WERI-Rb-1 (cell line): Measurements from ENCODE around the gene RAD54L2.
A peak's percentile ranks its signal among the peaks of the same experiment; 100 is the strongest.

Source experiments
- DNase-seq: peaks from one replicate; pipeline ENCODE4 v3.0.0-alpha.2; 2020
- H3K27ac ChIP-seq: fragments of 250-450 bp; sonication (Bioruptor Pico); 2 replicates; pipeline ENCODE4 v1.5.1; 2020; ENCODE audit warnings: mild to moderate bottlenecking, moderate library complexity
- H3K27me3 ChIP-seq: fragments of 250-450 bp; sonication (Bioruptor Pico); 2 replicates; pipeline ENCODE4 v1.5.1; 2021; ENCODE audit warnings: mild to moderate bottlenecking, low read depth, moderate library complexity; ENCODE audit not compliant: insufficient read depth, severe bottlenecking
- H3K36me3 ChIP-seq: fragments of 250-450 bp; sonication (Bioruptor Pico); 2 replicates; pipeline ENCODE4 v1.5.1; 2020; ENCODE audit warnings: mild to moderate bottlenecking, moderate library complexity
- H3K4me3 ChIP-seq: 2 replicates; pipeline ENCODE4 v1.5.1; 2011; ENCODE audit warnings: low read depth, mild to moderate bottlenecking, control low read depth, low read length
- H3K9me3 ChIP-seq: fragments of 250-450 bp; sonication (Bioruptor Pico); 2 replicates; pipeline ENCODE4 v1.5.1; 2021; ENCODE audit warnings: mild to moderate bottlenecking, moderate library complexity; ENCODE audit not compliant: severe bottlenecking
- CTCF ChIP-seq: IDR thresholded peaks from 2 replicates; pipeline ENCODE4 v1.5.1; 2011; ENCODE audit warnings: low read depth, mild to moderate bottlenecking, control low read depth, inconsistent platforms, low read length

The RAD54L2 gene

DNA sequence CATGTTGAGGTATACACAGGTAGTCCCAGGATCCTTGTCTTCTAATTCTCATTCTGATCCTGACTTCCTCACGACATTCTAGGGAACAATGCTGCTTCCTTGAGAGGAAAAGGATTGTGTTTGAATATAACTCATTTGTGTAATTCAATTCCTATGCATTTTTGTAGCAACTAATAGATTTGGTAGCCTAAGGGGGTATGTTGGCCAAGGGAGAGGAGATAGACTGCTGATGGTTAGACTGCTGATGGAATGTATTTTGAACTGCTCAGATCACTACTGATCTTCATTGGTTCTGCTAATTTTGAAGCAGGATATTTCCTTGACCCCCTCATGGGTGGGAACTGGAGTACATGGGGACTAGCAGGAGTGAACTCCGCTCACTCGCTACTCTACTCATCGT lies 39.7 kb downstream of the RAD54L2 start:
- DNase-seq: no peak
- peaks cover under 1% of the 10 kb centered on the region for H3K36me3 ChIP-seq

DNA sequence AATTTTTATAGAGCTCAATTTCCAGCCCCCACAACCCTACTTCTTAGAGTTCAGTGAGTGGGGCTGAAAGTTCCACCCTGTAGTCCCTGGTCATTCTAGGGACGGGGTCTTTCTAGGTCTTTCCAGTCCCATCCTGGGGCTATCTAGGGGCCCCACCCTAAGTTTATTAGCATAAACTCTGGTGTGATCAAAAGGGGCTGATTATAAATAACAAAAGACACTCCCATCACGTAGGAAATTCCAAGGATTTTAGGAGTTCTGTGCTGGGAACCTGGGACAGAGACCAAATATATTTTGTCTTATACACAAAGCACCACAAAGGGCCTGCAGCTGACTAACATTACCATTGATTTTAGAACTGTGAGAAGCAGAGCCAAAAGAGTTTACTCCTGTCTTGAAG lies 41.9 kb downstream of the RAD54L2 start:
- H3K27me3 ChIP-seq: no peaks in the 10 kb centered on the region
- no peak overlapping the region for H3K4me3 ChIP-seq
- no peak overlapping the region; the same call in 1 of the 2 replicates for H3K27ac ChIP-seq
- no peaks in the 10 kb centered on the region for H3K9me3 ChIP-seq
- TF ChIP-seq CTCF: no peak
- H3K36me3 ChIP-seq: no peaks in the 10 kb centered on the region
- DNase-seq: no peak

More for the DNA sequence above, 39.7 kb downstream of the RAD54L2 start:
- Histone ChIP-seq H3K27me3 (no peaks in the 10 kb centered on the region), H3K4me3 (no peak overlapping the region), H3K27ac (no peak overlapping the region), H3K9me3 (no peaks in the 10 kb centered on the region)
- TF ChIP-seq CTCF: no peak

DNA sequence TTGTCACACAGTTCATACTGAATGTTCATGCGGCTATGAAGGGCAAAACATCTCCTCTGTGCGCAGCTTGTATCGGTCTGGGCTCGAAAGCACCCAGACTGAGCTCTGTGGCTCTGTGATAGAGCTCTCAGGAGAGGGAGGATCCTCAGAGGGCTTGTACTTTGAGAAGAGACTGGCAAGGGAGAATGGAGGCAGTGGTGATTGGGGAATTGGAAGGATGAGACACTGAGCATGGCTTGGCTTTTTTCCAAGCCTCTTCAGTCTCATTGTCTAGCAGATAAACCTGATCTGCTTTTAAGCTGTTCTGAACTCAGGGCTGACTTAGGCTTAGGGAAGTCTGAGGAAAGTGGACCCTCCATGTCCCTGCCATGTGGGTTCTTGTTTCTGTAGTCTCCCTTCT lies 43.0 kb downstream of the RAD54L2 start:
- Histone ChIP-seq H3K27ac (peak overlapping the region; percentile 72), H3K9me3 (no peaks in the 10 kb centered on the region), H3K4me3 (no peak overlapping the region), H3K36me3 (no peaks in the 10 kb centered on the region), H3K27me3 (no peaks in the 10 kb centered on the region)
- TF ChIP-seq CTCF: no peak
- DNase-seq: peak; percentile 65

DNA sequence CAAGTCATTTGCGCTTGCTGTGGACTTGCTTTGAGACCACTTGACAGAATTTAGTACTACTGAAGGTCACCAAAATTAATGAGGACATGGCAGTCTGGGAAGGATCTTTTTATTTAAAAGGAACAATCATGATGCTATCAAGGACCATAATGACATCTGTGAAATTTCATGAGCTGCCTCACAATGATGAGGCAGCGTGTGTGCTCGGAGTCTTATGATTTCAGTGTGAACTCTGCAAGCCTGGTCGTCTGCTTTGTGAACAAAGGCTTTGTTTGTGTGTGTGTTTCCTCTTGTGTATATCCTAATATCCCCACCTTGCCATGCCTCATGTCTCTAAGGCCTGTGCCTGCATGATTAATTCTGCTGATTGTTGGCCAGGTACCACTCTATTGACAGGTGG lies 46.7 kb downstream of the RAD54L2 start:
- no peak for TF ChIP-seq CTCF
- Histone ChIP-seq H3K36me3 (peaks cover 2% of the 10 kb centered on the region; the same call in 1 of the 2 replicates), H3K27ac (no peak overlapping the region), H3K9me3 (no peaks in the 10 kb centered on the region), H3K4me3 (no peak overlapping the region), H3K27me3 (no peaks in the 10 kb centered on the region)
- no peak for DNase-seq

DNA sequence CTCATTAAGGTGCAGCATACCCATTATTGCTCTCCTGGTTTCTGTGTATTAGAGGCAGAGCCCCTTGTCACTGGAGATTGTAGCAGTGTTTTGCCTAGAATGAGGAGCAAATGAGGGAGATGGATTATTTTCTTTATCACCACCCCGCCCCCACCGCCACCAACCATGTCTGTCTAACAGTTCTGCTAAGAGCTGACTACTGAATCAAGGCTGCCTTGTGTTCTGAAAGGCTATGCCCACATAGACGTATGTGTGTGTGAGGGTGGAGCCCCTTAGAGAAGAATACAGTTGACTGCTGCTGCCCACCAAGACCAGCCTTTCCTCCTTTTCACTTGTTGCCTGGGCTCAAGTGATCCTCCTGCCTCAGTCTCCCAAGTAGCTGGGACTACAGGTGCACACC lies 47.4 kb downstream of the RAD54L2 start:
- Histone ChIP-seq H3K27me3 (no peaks in the 10 kb centered on the region), H3K27ac (no peak overlapping the region), H3K4me3 (no peak overlapping the region), H3K36me3 (peaks cover 9% of the 10 kb centered on the region), H3K9me3 (no peaks in the 10 kb centered on the region)
- TF ChIP-seq CTCF: no peak
- no peak for DNase-seq
